GM12878 (cell line): ENCODE results near the gene TBC1D25. TPM values are rescaled to one million over a fixed set of nuclear protein-coding genes. Genes with fewer than 3 reads are reported as not detected.

ENCODE experiments used
- CBX3 ChIP-seq: fragments of 200-600 bp; sonication (generic); IDR thresholded peaks from 2 replicates; pipeline ENCODE4 v1.6.1; 2016; ENCODE audit warnings: low read depth, borderline replicate concordance
- CBX5 ChIP-seq: sonication (generic); IDR thresholded peaks from 2 replicates; pipeline ENCODE4 v1.6.1; 2016; ENCODE audit warnings: low read depth, moderate library complexity, mild to moderate bottlenecking, inconsistent platforms
- CEBPB ChIP-seq, 2 experiments: fragments of 150-350 bp in 1 of 2; IDR thresholded peaks; 2 replicates each; pipeline ENCODE4 v1.6.1; 2012 to 2014; ENCODE audit warnings: low read depth in 2 of 2, low read length in 2 of 2, borderline replicate concordance in 1 of 2, inconsistent platforms in 1 of 2
- CREB1 ChIP-seq: IDR thresholded peaks from 2 replicates; pipeline ENCODE4 v1.6.1; 2012; ENCODE audit warnings: low read depth, mild to moderate bottlenecking, inconsistent platforms
- GABPA ChIP-seq: IDR thresholded peaks from 2 replicates; pipeline ENCODE4 v1.6.1; 2014; ENCODE audit warnings: antibody characterized with exemption, low read depth, mild to moderate bottlenecking, inconsistent platforms
- MTA2 ChIP-seq: fragments of 450-650 bp; IDR thresholded peaks from 2 replicates; pipeline ENCODE4 v1.6.1; 2016; ENCODE audit warnings: low read depth, mild to moderate bottlenecking, moderate library complexity
- MXI1 ChIP-seq: fragments of 150-350 bp; IDR thresholded peaks from 2 replicates; pipeline ENCODE4 v1.6.1; 2011; ENCODE audit warnings: low read depth, mild to moderate bottlenecking, inconsistent platforms, low read length, improper control_type of control experiment
- NR2F1 ChIP-seq: fragments of 450-650 bp; conservative IDR thresholded peaks from 2 replicates; pipeline ENCODE4 v1.6.1; 2017; ENCODE audit warnings: mild to moderate bottlenecking
- POLR2A ChIP-seq: IDR thresholded peaks from 2 replicates; pipeline ENCODE4 v1.6.1; 2011; ENCODE audit warnings: low read depth, mild to moderate bottlenecking, low read length
- SP1 ChIP-seq: IDR thresholded peaks from one replicate; pipeline ENCODE4 v1.6.1; 2011; ENCODE audit warnings: low read depth, low read length
- STAT1 ChIP-seq: fragments of 450-650 bp; conservative IDR thresholded peaks from 2 replicates; pipeline ENCODE4 v1.6.1; 2014; ENCODE audit warnings: antibody characterized with exemption, mild to moderate bottlenecking
- STAT3 ChIP-seq: IDR thresholded peaks from 2 replicates; pipeline ENCODE4 v1.6.1; 2011; ENCODE audit warnings: low read depth, low read length, improper control_type of control experiment
- TBL1XR1 ChIP-seq: IDR thresholded peaks from 2 replicates; pipeline ENCODE4 v1.6.1; 2012; ENCODE audit warnings: low read depth, low read length, improper control_type of control experiment
- TCF3 ChIP-seq: IDR thresholded peaks from 2 replicates; pipeline ENCODE4 v1.6.1; 2012; ENCODE audit warnings: low read depth, mild to moderate bottlenecking, low read length, borderline replicate concordance; ENCODE audit not compliant: insufficient read depth
- ZNF207 ChIP-seq: fragments of 450-650 bp; IDR thresholded peaks from 2 replicates; pipeline ENCODE4 v1.6.1; 2014; ENCODE audit warnings: antibody characterized with exemption, mild to moderate bottlenecking, borderline replicate concordance
- polyA plus RNA-seq, 11 experiments: library from polyadenylated mRNA; depleted of rRNA in 4 of 11; unstranded in 6 of 11; stranded (reverse) in 5 of 11; fragments of >200 nt; fragmentation: Nextera tagmentation in 4 of 11; fragmentation: Illumina TruSeq in 1 of 11; extraction: Ambion mirVana in 4 of 11; extraction: Trizol in 1 of 11; gene quantifications; 1 replicate in 1 of 11; 2 replicates in 10 of 11; pipeline versions ENCODE4 v1.2.1 to v1.2.3, GENCODE V29; 2011 to 2016; ENCODE audit warnings: inconsistent platforms in 2 of 11, missing spikeins in 2 of 11, low read depth in 1 of 11
- total RNA-seq, 4 experiments: library from RNA; depleted of rRNA in 3 of 4; stranded (reverse); fragments of >200 nt in 3 of 4; fragmentation: Illumina TruSeq in 1 of 4; extraction: Trizol in 1 of 4; gene quantifications; 2 replicates each; pipeline versions ENCODE4 v1.2.1 to v1.2.3, GENCODE V29; 2013 to 2021
- TF ChIP-seq, protein P1 (sequence below): fragments of 450-650 bp; IDR thresholded peaks from 2 replicates; pipeline ENCODE4 v1.6.1; 2017; ENCODE audit warnings: mild to moderate bottlenecking, moderate library complexity
- TF ChIP-seq, protein P2 (sequence below): fragments of 450-650 bp; conservative IDR thresholded peaks from 2 replicates; pipeline ENCODE4 v1.6.1; 2017; ENCODE audit warnings: mild to moderate bottlenecking, moderate library complexity
- TF ChIP-seq, protein P3 (sequence below): fragments of 450-650 bp; formaldehyde crosslinking; IDR thresholded peaks from 2 replicates; pipeline ENCODE4 v1.4.0; 2020; ENCODE audit warnings: mild to moderate bottlenecking, moderate library complexity
- TF ChIP-seq, protein P4 (sequence below): fragments of 450-650 bp; IDR thresholded peaks from 2 replicates; pipeline ENCODE4 v1.6.1; 2017; ENCODE audit warnings: antibody characterized with exemption, mild to moderate bottlenecking, moderate library complexity

Gene TBC1D25
- total and polyA plus RNA-seq, 10 of the 15 experiments (the other 5 are each of a cell fraction or from before 2014, with no cell fraction given): 0.79 to 17.3 (median 10.0) TPM

DNA sequence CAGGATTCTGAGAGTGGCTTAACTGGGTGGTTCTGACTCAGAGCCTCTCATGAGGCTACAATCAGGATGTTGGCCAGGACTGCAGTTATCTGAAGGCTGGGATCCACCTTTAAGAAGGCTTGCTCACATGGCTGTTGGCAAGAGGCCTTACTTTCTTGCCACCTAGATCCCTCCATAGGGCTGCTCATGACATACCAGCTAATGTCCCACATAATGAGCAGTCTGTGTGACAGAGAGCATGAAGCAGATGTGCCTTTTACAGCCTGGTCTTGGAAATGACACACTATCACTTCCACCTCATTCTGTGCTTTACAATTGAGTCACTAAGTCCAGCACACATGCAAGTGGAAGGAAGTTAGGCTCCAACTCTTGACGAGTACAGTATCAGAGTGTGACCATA is 30.4 kb downstream of the TBC1D25 start (continued):
- TF ChIP-seq, protein P1, sequence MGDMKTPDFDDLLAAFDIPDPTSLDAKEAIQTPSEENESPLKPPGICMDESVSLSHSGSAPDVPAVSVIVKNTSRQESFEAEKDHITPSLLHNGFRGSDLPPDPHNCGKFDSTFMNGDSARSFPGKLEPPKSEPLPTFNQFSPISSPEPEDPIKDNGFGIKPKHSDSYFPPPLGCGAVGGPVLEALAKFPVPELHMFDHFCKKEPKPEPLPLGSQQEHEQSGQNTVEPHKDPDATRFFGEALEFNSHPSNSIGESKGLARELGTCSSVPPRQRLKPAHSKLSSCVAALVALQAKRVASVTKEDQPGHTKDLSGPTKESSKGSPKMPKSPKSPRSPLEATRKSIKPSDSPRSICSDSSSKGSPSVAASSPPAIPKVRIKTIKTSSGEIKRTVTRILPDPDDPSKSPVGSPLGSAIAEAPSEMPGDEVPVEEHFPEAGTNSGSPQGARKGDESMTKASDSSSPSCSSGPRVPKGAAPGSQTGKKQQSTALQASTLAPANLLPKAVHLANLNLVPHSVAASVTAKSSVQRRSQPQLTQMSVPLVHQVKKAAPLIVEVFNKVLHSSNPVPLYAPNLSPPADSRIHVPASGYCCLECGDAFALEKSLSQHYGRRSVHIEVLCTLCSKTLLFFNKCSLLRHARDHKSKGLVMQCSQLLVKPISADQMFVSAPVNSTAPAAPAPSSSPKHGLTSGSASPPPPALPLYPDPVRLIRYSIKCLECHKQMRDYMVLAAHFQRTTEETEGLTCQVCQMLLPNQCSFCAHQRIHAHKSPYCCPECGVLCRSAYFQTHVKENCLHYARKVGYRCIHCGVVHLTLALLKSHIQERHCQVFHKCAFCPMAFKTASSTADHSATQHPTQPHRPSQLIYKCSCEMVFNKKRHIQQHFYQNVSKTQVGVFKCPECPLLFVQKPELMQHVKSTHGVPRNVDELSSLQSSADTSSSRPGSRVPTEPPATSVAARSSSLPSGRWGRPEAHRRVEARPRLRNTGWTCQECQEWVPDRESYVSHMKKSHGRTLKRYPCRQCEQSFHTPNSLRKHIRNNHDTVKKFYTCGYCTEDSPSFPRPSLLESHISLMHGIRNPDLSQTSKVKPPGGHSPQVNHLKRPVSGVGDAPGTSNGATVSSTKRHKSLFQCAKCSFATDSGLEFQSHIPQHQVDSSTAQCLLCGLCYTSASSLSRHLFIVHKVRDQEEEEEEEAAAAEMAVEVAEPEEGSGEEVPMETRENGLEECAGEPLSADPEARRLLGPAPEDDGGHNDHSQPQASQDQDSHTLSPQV: no peak
- 0 out of 2 replicates have a peak, but pooled peaks have one; percentile 17 for TF ChIP-seq POLR2A
- no peak for TF ChIP-seq TCF3
- no peak for TF ChIP-seq STAT1
- TF ChIP-seq CREB1: peak; percentile 66
- TF ChIP-seq MXI1: no peak
- TF ChIP-seq, protein P2, sequence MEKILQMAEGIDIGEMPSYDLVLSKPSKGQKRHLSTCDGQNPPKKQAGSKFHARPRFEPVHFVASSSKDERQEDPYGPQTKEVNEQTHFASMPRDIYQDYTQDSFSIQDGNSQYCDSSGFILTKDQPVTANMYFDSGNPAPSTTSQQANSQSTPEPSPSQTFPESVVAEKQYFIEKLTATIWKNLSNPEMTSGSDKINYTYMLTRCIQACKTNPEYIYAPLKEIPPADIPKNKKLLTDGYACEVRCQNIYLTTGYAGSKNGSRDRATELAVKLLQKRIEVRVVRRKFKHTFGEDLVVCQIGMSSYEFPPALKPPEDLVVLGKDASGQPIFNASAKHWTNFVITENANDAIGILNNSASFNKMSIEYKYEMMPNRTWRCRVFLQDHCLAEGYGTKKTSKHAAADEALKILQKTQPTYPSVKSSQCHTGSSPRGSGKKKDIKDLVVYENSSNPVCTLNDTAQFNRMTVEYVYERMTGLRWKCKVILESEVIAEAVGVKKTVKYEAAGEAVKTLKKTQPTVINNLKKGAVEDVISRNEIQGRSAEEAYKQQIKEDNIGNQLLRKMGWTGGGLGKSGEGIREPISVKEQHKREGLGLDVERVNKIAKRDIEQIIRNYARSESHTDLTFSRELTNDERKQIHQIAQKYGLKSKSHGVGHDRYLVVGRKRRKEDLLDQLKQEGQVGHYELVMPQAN: no peak
- TF ChIP-seq, protein P3, sequence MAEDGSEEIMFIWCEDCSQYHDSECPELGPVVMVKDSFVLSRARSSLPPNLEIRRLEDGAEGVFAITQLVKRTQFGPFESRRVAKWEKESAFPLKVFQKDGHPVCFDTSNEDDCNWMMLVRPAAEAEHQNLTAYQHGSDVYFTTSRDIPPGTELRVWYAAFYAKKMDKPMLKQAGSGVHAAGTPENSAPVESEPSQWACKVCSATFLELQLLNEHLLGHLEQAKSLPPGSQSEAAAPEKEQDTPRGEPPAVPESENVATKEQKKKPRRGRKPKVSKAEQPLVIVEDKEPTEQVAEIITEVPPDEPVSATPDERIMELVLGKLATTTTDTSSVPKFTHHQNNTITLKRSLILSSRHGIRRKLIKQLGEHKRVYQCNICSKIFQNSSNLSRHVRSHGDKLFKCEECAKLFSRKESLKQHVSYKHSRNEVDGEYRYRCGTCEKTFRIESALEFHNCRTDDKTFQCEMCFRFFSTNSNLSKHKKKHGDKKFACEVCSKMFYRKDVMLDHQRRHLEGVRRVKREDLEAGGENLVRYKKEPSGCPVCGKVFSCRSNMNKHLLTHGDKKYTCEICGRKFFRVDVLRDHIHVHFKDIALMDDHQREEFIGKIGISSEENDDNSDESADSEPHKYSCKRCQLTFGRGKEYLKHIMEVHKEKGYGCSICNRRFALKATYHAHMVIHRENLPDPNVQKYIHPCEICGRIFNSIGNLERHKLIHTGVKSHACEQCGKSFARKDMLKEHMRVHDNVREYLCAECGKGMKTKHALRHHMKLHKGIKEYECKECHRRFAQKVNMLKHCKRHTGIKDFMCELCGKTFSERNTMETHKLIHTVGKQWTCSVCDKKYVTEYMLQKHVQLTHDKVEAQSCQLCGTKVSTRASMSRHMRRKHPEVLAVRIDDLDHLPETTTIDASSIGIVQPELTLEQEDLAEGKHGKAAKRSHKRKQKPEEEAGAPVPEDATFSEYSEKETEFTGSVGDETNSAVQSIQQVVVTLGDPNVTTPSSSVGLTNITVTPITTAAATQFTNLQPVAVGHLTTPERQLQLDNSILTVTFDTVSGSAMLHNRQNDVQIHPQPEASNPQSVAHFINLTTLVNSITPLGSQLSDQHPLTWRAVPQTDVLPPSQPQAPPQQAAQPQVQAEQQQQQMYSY (CRISPR knock-in tag): no peak
- no peak for TF ChIP-seq CEBPB (IDR thresholded peaks at IDR 0.05; ENCODE audit: borderline replicate concordance in 1 of 2, low read depth in 2 of 2, low read length in 2 of 2)
- TF ChIP-seq CBX5: no peak
- no peak for TF ChIP-seq ZNF207
- TF ChIP-seq GABPA: no peak
- no peak for TF ChIP-seq STAT3
- no peak for TF ChIP-seq NR2F1
- TF ChIP-seq SP1: no peak
- TF ChIP-seq MTA2: no peak
- TF ChIP-seq, protein P4, sequence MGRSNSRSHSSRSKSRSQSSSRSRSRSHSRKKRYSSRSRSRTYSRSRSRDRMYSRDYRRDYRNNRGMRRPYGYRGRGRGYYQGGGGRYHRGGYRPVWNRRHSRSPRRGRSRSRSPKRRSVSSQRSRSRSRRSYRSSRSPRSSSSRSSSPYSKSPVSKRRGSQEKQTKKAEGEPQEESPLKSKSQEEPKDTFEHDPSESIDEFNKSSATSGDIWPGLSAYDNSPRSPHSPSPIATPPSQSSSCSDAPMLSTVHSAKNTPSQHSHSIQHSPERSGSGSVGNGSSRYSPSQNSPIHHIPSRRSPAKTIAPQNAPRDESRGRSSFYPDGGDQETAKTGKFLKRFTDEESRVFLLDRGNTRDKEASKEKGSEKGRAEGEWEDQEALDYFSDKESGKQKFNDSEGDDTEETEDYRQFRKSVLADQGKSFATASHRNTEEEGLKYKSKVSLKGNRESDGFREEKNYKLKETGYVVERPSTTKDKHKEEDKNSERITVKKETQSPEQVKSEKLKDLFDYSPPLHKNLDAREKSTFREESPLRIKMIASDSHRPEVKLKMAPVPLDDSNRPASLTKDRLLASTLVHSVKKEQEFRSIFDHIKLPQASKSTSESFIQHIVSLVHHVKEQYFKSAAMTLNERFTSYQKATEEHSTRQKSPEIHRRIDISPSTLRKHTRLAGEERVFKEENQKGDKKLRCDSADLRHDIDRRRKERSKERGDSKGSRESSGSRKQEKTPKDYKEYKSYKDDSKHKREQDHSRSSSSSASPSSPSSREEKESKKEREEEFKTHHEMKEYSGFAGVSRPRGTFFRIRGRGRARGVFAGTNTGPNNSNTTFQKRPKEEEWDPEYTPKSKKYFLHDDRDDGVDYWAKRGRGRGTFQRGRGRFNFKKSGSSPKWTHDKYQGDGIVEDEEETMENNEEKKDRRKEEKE: no peak
- no peak for TF ChIP-seq CBX3
- TF ChIP-seq TBL1XR1: no peak
- TF ChIP-seq, all 136 proteins: peak for 19
